ENCODE data around the gene GRB2. TPM values are rescaled to one million over a fixed set of nuclear protein-coding genes. Genes with fewer than 3 reads are reported as not detected.
"Not testable (repeated sequence)": the region's sequence is repeated elsewhere in the genome, so short reads cannot be mapped to it uniquely, and the experiment has no call there.

GRB2 gene
- total RNA-seq, 1 experiment from 2014 or later: 92.6 TPM

- Mint-ChIP-seq H3K27me3 (ENCODE audit: low read depth) (no peaks in the 10 kb centered on the region), H3K9me3 (no peaks in the 10 kb centered on the region), H3K4me1 (no peaks in the 10 kb centered on the region), H3K27ac (no peak overlapping the region), H3K4me3 (no peak overlapping the region), H3K36me3 (no peaks in the 10 kb centered on the region)
- TF ChIP-seq ZNF138 (CRISPR knock-in tag; conservative IDR thresholded peaks at IDR 0.05) (no peak), E2F5 (CRISPR knock-in tag; IDR thresholded peaks at IDR 0.05) (no peak), ZNF416 (CRISPR knock-in tag; IDR thresholded peaks at IDR 0.05) (no peak), TEAD4 (CRISPR knock-in tag; IDR thresholded peaks at IDR 0.05) (no peak), TP53 (CRISPR knock-in tag; IDR thresholded peaks at IDR 0.05) (no peak), IRF2 (CRISPR knock-in tag; IDR thresholded peaks at IDR 0.05; ENCODE audit: borderline replicate concordance, low read depth) (no peak), CBFB (CRISPR knock-in tag; IDR thresholded peaks at IDR 0.05; ENCODE audit: low read depth) (no peak), ZNF317 (CRISPR knock-in tag; IDR thresholded peaks at IDR 0.05; ENCODE audit: borderline replicate concordance, low read depth) (no peak), PRDM15 (CRISPR knock-in tag; IDR thresholded peaks at IDR 0.05) (no peak), RORB (CRISPR knock-in tag; IDR thresholded peaks at IDR 0.05) (no peak), FOXK1 (CRISPR knock-in tag; IDR thresholded peaks at IDR 0.05) (no peak), SP1 (CRISPR knock-in tag; conservative IDR thresholded peaks at IDR 0.05) (no peak), ATF3 (CRISPR knock-in tag; conservative IDR thresholded peaks at IDR 0.05) (no peak)
- TF ChIP-seq, protein P1, sequence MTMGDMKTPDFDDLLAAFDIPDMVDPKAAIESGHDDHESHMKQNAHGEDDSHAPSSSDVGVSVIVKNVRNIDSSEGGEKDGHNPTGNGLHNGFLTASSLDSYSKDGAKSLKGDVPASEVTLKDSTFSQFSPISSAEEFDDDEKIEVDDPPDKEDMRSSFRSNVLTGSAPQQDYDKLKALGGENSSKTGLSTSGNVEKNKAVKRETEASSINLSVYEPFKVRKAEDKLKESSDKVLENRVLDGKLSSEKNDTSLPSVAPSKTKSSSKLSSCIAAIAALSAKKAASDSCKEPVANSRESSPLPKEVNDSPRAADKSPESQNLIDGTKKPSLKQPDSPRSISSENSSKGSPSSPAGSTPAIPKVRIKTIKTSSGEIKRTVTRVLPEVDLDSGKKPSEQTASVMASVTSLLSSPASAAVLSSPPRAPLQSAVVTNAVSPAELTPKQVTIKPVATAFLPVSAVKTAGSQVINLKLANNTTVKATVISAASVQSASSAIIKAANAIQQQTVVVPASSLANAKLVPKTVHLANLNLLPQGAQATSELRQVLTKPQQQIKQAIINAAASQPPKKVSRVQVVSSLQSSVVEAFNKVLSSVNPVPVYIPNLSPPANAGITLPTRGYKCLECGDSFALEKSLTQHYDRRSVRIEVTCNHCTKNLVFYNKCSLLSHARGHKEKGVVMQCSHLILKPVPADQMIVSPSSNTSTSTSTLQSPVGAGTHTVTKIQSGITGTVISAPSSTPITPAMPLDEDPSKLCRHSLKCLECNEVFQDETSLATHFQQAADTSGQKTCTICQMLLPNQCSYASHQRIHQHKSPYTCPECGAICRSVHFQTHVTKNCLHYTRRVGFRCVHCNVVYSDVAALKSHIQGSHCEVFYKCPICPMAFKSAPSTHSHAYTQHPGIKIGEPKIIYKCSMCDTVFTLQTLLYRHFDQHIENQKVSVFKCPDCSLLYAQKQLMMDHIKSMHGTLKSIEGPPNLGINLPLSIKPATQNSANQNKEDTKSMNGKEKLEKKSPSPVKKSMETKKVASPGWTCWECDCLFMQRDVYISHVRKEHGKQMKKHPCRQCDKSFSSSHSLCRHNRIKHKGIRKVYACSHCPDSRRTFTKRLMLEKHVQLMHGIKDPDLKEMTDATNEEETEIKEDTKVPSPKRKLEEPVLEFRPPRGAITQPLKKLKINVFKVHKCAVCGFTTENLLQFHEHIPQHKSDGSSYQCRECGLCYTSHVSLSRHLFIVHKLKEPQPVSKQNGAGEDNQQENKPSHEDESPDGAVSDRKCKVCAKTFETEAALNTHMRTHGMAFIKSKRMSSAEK (CRISPR knock-in tag; IDR thresholded peaks at IDR 0.05; ENCODE audit: borderline replicate concordance): no peak
- ChIA-PET CTCF (interaction anchor here (0.6 to 1.6 kb wide), 4 partner anchors 9 to 112 kb away, joined by 3 to 7 read pairs (median 4); partner anchors contain the start of gene SLC25A19), POLR2A (no interaction called here)
- no peak for ATAC-seq
- no peak for DNase-seq (ENCODE audit: low spot score)
These were observed 105.2 kb downstream of the GRB2 start for GRCh38 chr17:75300280-75300679.

- Mint-ChIP-seq H3K4me3 (no peak overlapping the region), H3K36me3 (no peaks in the 10 kb centered on the region), H3K9me3 (no peaks in the 10 kb centered on the region), H3K27me3 (ENCODE audit: low read depth) (no peaks in the 10 kb centered on the region), H3K27ac (no peak overlapping the region), H3K4me1 (no peaks in the 10 kb centered on the region)
- TF ChIP-seq TEAD4 (CRISPR knock-in tag; IDR thresholded peaks at IDR 0.05) (no peak), GRHL2 (CRISPR knock-in tag; IDR thresholded peaks at IDR 0.05; ENCODE audit: insufficient replicate concordance, severe bottlenecking) (no peak), ESRRA (CRISPR knock-in tag; IDR thresholded peaks at IDR 0.05; ENCODE audit: borderline replicate concordance) (no peak), GABPB1 (CRISPR knock-in tag; IDR thresholded peaks at IDR 0.05) (peak; percentile 12; the same call in 1 of the 2 replicates), ETV6 (CRISPR knock-in tag; IDR thresholded peaks at IDR 0.05) (no peak), SP1 (CRISPR knock-in tag; conservative IDR thresholded peaks at IDR 0.05) (no peak), NR1H2 (CRISPR knock-in tag; IDR thresholded peaks at IDR 0.05) (no peak), ZNF138 (CRISPR knock-in tag; conservative IDR thresholded peaks at IDR 0.05) (no peak), CREB1 (CRISPR knock-in tag; IDR thresholded peaks at IDR 0.05) (no peak)
- ATAC-seq (no peak), DNase-seq (ENCODE audit: low spot score) (no peak)
- CTCF ChIA-PET: no interaction called here
- POLR2A ChIA-PET: no interaction called here
These were observed 110.0 kb downstream of the GRB2 start for GRCh38 chr17:75295201-75296158.

DNA sequence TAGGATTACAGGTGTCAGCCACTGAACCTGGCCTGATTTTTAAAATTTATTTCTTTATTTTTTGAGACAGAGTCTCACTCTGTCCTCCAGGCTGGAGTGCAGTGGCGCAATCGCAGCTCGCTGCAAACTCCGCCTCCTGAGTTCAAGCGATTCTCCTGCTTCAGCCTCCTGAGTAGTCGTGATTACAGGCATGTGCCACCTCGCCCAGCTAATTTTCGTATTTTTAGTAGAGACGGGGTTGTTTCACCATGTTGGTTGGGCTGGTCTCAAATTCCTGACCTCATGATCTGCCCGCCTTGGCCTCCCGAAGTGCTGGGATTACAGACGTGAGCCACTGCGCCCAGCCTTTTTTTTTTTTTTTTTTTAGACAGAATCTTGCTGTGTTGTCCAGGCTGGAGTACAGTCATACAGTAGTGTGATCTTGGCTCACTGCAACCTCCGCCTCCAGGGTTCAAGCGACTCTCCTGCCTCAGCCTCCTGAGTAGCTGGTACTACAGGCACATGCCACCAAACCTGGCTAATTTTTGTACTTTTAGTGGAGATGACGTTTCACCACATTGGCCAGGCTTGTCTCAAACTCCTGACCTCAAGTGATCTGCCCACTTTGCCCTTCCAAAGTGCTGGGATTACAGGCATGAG lies 112.5 kb downstream of the GRB2 start:
- H3K27me3 Mint-ChIP-seq (ENCODE audit: low read depth); DNase-seq (ENCODE audit: low spot score); H3K27ac Mint-ChIP-seq; H3K36me3 Mint-ChIP-seq; ATAC-seq; H3K9me3 Mint-ChIP-seq; H3K4me1 Mint-ChIP-seq; POLR2A ChIA-PET; H3K4me3 Mint-ChIP-seq: not testable (repeated sequence)
- CTCF ChIA-PET: interaction anchor here (0.6 to 1.5 kb wide), 2 partner anchors 22 to 308 kb away, joined by 3 to 8 read pairs; partner anchors contain the start of gene MIF4GD
